ENCODE data around the gene VAT1L.

VAT1L gene

GRCh38 chr16:77834635-77835540 lies 46.5 kb downstream of the VAT1L start:
- DNase-seq: no peak

GRCh38 chr16:77836801-77837200 lies 48.4 kb downstream of the VAT1L start:
- DNase-seq: no peak

DNA sequence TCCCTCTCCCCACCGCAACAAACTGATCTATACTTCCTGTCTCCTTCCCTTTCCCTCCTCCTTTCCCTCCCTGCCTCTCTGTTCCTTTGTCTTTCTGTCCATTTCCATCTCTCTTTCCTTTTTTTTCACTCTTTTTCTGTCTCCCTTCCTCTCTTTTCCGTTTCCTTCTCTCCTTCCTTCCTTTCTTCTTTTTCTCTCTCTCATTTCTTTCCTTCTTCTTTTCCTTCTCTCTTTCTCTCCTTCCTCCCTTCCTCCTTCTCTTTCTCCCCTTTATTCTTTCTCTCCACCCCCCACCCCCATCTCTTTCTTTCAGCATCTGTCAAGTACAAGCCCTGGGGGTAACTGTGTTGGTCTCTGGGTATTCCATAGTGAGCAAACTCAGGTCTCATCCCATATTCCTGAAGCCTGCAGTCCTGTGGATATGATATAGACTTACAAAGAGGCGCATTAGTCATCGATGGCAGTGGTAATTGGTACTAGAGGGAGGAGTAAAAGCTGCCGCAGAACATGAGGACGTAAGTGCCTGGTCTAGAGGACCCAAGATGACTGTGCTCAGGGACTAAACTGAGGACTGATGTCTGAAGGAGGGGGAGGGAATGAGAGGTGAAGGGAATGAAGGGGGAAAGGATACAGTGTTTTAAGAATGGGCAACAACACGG lies 50.4 kb downstream of the VAT1L start:
- no peak for DNase-seq

- DNase-seq: no peak
Measured at GRCh38 chr16:77840093-77840492, 51.7 kb downstream of the VAT1L start.

- DNase-seq: no peak
Measured at GRCh38 chr16:77840673-77841501, 52.5 kb downstream of the VAT1L start.

DNA sequence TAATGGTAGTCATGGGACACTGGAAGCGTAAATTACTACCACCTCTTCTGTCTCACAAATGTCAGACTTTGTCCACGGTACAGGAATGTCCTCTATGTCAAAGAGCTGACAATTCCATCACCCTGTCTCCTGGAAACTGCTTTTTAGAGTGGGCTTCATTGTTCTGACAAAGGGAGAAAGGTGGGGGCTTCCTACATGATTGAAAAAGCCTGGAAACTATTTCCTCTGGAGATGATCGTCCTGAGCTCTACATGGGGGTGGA lies 53.1 kb downstream of the VAT1L start:
- no peak for DNase-seq

GRCh38 chr16:77842468-77842867 lies 54.1 kb downstream of the VAT1L start:
- no peak for DNase-seq

GRCh38 chr16:77843405-77843804 lies 55.0 kb downstream of the VAT1L start:
- no peak for DNase-seq

DNA sequence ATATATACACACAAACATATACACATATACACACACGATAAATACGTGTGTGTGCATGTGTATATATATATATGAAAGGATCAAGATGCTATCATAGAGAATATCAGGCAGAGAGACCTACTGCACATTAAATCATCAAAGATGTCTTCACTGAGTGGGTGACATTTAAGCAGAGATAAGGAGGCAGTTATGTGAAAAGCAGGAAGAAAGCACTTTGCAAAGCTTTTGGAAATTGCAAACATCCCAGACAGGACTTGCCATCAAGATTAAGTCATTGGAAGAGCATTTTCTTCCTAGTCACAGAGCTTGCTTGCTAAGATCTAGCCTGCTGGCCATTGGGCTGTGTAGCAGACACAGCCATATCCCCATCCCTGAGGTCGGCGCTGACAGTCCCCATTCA lies 56.4 kb downstream of the VAT1L start:
- DNase-seq: no peak

DNA sequence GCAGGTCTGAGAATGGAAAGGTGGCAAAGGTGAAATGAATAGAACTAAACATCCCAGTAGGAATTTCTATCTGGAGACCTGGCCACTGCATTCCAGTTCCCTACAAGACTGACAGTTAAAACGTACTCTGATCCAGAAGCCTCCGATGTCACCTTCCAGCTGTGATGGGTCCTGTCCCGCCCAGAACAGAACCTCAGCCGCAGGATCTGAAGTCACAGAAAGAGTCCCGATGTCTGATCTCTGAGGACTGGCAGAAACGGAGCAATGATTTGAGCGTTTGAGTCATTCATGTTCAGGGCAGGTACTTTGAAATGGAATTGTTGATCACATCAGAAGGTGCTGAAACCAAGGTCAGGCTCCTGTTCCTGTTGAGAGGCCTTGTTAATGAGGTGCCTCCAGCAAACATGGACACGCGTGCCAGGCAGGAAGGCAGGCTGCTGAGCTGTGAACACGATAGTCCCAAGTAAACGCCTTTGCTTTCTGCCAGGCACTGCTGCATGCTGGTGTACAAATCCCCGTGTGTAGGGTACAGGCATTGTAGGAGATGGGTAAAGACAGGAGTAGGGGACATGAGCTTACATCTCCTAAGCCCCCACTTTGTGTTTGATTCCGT lies 61.4 kb downstream of the VAT1L start:
- DNase-seq: no peak

- no peak for DNase-seq
Measured at GRCh38 chr16:77850636-77851333, 62.4 kb downstream of the VAT1L start.

DNA sequence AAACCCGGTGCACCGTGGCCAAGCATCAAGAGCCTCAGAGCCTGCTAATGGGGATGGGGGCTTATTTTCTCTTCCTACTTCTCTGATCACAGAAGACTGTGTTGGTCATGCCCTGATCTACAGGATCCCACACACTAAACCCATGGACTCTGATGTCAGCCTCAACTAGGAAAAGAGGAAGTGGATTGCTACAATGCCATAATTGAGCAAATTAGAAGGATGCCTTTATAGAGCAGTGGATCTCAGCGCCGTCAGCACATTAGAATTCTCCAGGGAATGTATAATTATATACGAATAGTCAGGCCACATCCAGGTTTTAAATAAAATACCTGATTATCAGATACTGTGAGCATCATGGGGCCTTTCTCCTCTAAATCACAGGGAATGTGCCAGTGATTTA lies 64.8 kb downstream of the VAT1L start:
- no peak for DNase-seq

DNA sequence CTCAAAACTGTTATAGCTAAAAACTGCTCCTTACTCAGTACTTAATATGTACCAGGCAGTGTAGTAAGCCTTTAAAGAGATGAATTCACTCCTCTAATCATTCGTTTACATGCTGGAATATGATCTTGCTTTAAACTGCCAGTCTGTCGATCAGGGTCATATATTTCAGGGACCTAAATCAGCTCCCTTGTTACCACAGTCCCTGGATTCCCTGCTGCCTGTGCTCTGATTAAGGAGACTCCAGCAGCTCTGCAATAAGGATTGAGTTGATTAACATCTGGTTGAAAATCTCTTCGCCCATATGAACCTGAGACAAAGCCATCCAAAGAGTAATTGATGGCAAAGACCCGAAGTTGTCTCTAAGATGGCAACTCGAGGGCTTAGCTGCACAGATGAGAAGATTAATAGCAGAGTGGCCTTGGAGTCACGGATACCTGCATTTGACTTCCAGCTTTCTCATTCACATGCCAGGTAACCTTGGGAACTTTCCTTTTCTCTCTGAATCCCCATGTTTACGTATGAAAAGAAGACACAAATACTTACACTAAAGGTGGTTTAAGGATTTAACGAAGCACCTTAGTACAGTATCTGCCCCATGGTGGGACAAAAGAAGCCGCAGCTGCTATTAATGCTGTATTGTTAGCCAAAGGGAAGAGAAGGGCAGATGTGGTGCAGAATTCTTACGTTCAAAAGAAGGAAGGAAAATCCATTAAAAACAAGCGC lies 68.2 kb downstream of the VAT1L start:
- no peak for DNase-seq

- DNase-seq: no peak
Measured at GRCh38 chr16:77858060-77858459, 69.7 kb downstream of the VAT1L start.

DNA sequence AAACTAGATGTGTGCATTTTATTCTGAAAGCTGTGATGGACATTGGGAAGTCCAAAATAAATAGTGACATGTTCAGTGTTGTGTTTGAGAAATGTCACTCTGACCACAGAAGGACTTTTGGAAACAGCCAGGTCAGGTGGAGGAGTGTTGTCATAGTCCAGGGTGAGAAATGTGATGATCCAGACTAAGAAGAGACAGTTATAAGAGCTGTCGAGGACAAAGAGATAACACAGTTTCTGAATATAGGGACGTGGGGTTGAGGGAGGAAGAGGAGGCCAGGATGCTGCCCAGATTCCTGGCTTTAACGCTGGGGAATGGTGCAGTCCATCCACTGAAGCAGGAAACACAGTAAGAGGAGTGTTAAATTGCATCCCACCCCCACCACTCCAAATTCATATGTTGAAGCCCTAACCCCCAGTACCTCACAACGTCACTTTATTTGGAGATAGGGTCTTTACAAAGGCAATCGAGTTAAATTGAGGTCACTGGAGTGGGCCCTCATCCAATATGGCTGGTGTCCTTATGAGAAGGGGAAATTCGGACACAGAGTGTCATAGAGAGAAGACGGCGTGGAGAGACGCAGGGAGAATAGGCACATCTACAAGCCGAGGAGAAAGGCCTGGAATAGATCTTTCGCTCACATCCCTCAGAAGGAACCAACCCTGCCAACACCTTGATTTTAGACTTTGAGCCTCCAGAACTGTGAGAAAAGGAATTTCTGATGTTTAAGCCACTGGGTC lies 71.3 kb downstream of the VAT1L start:
- no peak for DNase-seq

GRCh38 chr16:77860953-77861352 lies 72.6 kb downstream of the VAT1L start:
- DNase-seq: no peak

- no peak for DNase-seq
Measured at GRCh38 chr16:77863250-77863649, 74.9 kb downstream of the VAT1L start.

DNA sequence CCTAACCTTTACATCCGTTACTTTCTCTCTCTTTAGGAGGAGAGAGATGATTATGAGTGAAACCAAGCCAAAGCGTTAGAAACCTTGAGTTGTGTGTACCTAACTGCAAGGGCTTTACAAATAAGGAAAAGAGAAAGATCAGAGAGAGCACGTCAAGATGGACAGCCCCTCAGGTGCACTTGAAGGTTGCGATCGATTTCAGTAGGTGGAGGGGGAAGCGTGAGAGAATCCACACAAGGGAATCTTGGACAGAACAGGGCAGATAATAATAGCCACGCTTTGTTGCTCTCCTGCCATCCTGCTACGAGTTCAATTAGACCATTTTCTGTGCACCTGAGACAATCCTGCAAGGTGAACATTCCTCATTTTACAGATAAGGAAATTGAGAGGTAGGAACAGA lies 78.4 kb downstream of the VAT1L start:
- DNase-seq: no peak

DNA sequence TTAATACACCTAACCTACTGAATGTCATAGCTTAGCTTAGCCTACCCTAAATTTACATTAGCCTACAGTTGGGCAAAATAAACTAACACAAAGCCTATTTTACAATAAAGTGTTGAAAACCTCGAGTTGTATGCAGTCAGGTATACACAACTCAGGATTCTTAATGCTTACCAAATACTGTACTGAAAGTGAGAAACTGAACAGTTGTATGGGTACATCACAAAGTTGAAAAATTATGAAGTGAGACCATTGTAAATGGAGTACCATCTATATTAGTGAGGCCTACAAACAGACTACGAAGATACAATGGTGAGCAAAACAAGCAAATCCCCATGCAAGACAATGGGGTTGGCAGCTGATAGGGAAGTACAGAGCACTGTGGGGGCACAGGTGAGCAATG lies 79.7 kb downstream of the VAT1L start:
- DNase-seq: no peak

DNA sequence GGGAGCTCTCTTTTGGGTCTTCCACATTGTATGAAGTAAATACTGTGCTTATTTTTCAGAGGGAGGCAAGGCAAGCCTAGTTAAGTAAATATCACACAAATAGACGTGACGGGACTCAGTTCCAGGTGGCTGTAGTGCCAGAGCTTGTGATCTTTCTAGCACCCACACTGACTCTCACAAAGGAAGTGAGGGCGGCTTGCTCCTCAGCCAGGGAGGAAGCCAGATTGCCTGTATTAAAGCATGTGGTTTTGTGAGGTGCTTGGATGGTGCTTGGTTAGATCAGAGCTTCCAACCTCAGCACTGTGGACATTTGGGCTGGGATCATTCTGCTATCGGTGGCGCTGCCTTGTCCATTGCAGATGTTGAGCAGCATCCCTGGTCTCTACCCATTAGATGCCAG lies 80.1 kb downstream of the VAT1L start:
- no peak for DNase-seq
